Muscle layer of duodenum (tissue), 2 donors: ENCODE measurements around the gene DNAJC11.

Experiments
- H3K27ac ChIP-seq: one replicate; pipeline ENCODE4 v1.7.0; 2013; ENCODE audit warnings: mild to moderate bottlenecking, low read length
- H3K27me3 ChIP-seq: one replicate; pipeline ENCODE4 v1.7.0; 2013; ENCODE audit warnings: low read depth, mild to moderate bottlenecking, control low read depth, low read length
- H3K36me3 ChIP-seq, 2 donors: one replicate each; pipeline ENCODE4 v1.7.0; 2013; ENCODE audit warnings: low read length in 2 of 2, control low read depth in 1 of 2, mild to moderate bottlenecking in 1 of 2; ENCODE audit not compliant: insufficient read depth in 2 of 2, control insufficient read depth in 1 of 2
- H3K4me1 ChIP-seq, 2 donors: one replicate each; pipeline ENCODE4 v1.7.0; 2013; ENCODE audit warnings: low read length in 2 of 2, mild to moderate bottlenecking in 2 of 2, control low read depth in 1 of 2, moderate library complexity in 1 of 2; ENCODE audit not compliant: insufficient read depth in 2 of 2, control insufficient read depth in 1 of 2
- H3K4me3 ChIP-seq, 2 donors: one replicate each; pipeline ENCODE4 v1.7.0; 2013; ENCODE audit warnings: low read length in 2 of 2, low read depth in 1 of 2, mild to moderate bottlenecking in 1 of 2
- H3K9me3 ChIP-seq, 2 donors: one replicate each; pipeline ENCODE4 v1.7.0; 2013; ENCODE audit warnings: low read length in 2 of 2, control low read depth in 1 of 2, mild to moderate bottlenecking in 1 of 2; ENCODE audit not compliant: control insufficient read depth in 1 of 2
- donor health status: healthy.

The DNAJC11 gene

DNA sequence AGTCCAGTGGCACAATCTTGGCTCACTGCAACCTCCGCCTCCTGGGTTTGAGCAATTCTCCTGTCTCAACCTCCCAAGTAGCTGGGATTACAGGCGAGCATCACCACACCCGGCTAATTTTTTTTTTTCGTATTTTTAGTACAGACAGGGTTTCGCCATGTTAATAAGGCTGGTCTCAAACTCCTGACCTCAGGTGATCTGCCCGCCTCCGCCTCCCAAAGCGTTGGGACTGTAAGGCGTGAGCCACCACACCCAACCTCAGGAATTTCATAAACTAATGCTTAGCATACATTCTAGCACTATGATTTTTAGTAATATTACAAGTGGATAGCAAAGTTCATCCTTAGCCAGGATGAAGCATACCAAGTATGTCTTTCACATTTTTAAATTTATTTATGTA lies 8.7 kb downstream of the DNAJC11 start:
- Histone ChIP-seq H3K27ac (no peak overlapping the region), H3K27me3 (no peaks in the 10 kb centered on the region), H3K4me3 (no peak overlapping the region), H3K4me1 (no peaks in the 10 kb centered on the region), H3K36me3 (no peaks in the 10 kb centered on the region), H3K9me3 (no peaks in the 10 kb centered on the region)

DNA sequence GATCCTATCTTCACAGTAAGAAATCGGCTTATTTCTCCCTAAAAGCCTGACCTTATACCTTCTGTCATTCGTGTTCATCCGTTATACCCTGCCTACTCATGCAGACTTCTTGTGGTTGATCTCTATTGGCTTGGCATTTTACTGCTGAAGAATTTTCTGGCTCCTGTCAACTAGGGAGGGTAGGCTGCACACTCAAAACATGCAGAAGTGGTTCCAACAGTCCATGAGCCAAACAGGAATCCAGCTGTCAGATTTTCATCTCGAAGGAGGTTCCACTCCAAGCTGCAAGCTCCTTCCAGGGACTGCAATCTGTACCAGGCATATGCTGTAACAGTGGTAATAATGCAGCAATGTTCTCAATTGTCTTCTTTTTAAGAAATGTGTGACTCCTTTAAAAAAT lies 10.1 kb downstream of the DNAJC11 start:
- no peaks in the 10 kb centered on the region for H3K4me1 ChIP-seq
- H3K9me3 ChIP-seq: no peaks in the 10 kb centered on the region
- no peak overlapping the region for H3K4me3 ChIP-seq
- H3K27ac ChIP-seq: no peak overlapping the region
- no peaks in the 10 kb centered on the region for H3K27me3 ChIP-seq
- no peaks in the 10 kb centered on the region for H3K36me3 ChIP-seq

DNA sequence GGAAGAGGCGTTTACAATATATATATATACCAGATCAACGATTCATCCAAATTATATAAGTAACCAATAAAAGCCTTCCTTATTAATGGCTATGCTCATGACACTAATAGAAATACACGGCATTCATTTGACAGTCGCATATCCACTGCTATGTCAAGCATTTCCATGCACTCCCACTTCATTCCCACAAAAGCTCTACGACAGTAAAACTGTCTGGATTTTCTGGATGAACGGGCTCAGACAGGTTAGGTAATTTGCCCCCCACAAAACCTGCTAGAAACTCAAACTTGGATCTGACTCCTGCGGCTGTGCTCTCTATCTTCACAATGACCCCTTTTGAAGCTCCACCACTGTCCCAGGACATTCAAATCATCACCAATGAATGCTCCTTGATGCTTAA lies 11.4 kb downstream of the DNAJC11 start:
- Histone ChIP-seq H3K4me1 (no peaks in the 10 kb centered on the region), H3K36me3 (no peaks in the 10 kb centered on the region), H3K9me3 (no peaks in the 10 kb centered on the region), H3K4me3 (no peak overlapping the region), H3K27me3 (no peaks in the 10 kb centered on the region), H3K27ac (no peak overlapping the region)

DNA sequence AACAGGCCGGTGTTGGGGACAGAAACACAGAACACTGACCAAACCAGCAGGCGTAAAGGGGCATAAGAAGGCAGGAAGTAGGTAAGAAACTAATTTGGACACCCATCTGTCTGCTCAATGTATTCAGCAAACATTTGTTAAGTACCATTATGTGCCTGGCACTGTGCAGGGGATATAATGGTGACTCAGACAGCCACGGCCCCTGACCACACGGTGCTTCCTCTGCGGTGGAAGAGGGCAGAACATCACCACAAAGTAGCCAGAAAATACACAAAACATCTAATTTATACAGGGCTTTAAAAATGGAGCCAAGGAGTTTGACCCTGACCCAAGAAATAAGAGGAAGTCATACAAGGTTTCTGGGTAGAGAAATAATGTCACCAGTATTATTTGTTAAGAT lies 12.9 kb downstream of the DNAJC11 start:
- Histone ChIP-seq H3K27ac (no peak overlapping the region), H3K27me3 (no peaks in the 10 kb centered on the region), H3K9me3 (no peaks in the 10 kb centered on the region), H3K4me1 (no peaks in the 10 kb centered on the region), H3K4me3 (no peak overlapping the region), H3K36me3 (no peaks in the 10 kb centered on the region)

DNA sequence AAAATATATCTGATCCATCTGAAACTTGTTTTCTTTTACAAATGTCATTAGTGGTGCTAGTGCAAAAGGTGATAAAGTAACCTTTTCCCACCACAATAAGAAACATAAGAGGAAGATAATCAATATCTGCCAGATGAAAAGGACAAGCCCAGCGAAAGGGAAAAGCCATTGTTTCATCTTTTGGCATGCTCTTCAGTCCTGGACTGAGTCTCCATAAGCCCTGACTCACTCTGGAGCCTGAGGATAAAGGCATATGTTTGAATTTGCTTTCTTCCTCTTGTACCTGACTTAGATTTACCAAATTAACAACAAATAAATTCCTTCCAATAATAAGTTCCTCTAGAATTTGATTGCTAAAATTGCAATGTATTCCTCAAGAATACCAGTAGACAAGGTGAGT lies 13.6 kb downstream of the DNAJC11 start:
- Histone ChIP-seq H3K4me3 (no peak overlapping the region), H3K27ac (no peak overlapping the region), H3K36me3 (no peaks in the 10 kb centered on the region), H3K9me3 (no peaks in the 10 kb centered on the region), H3K4me1 (no peaks in the 10 kb centered on the region), H3K27me3 (no peaks in the 10 kb centered on the region)

DNA sequence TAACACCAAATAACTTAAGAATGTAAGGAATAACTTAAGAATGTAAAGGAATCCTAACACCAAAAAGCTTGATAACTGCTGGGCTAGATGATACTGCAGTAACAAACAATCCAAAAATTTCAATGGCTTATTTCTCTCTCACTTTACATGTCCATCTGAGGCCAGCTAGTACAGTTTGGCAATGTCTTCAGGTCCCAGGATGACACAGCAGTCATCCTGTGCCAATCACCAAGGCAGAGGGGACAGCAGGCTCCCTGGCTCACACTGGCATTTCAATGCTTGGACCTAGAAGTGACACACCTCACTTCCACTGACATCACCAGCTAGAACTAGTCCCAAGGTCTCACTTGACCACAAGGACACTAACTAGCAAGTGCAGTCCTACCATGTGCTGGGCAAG lies 15.3 kb downstream of the DNAJC11 start:
- Histone ChIP-seq H3K36me3 (peaks cover 0 to 8% of the 10 kb centered on the region in 2 donors), H3K4me1 (no peaks in the 10 kb centered on the region), H3K4me3 (no peak overlapping the region), H3K27ac (no peak overlapping the region), H3K27me3 (no peaks in the 10 kb centered on the region), H3K9me3 (no peaks in the 10 kb centered on the region)

DNA sequence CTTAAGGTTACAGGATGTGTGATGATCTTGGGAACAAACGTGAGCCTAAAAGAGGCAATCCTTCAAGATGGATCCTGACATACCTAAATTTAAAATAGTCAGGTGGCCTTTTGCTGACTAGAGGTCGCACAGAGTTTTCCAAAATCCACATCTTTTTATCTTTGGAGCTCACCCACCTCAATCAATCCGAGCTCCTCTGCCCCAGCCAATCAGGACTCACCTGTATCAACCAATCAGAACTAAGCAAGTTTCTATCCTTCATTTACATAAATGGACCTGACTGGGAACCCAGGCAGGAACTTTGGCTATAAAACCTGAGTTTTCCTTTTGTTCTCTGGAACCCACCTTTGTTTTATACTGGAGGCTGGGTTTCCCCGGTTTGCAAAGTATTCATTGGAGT lies 16.2 kb downstream of the DNAJC11 start:
- Histone ChIP-seq H3K4me1 (no peaks in the 10 kb centered on the region), H3K36me3 (peaks cover 6 to 13% of the 10 kb centered on the region in 2 donors), H3K27me3 (no peaks in the 10 kb centered on the region), H3K27ac (no peak overlapping the region), H3K4me3 (no peak overlapping the region), H3K9me3 (no peaks in the 10 kb centered on the region)

DNA sequence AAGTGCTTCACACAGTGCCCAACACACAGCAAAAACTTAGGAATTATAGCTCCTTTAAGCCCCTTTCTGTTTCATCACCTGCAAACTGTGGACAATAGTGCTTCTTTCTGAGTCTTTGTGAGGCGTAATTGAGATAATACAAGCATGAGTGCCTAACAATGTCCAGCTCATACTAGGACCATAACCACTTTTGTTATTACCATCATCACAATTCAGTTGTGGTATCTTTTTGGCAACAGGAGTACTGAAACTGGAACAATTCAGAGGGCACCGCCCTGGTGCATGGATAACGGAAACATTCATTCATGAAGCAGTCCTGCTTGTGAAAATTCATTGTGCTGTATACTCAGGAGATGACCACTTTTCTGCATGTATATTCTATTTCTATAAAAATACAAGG lies 18.2 kb downstream of the DNAJC11 start:
- Histone ChIP-seq H3K4me3 (no peak overlapping the region), H3K9me3 (no peaks in the 10 kb centered on the region), H3K27ac (no peak overlapping the region), H3K4me1 (no peaks in the 10 kb centered on the region), H3K36me3 (peaks cover 16 to 27% of the 10 kb centered on the region in 2 donors), H3K27me3 (no peaks in the 10 kb centered on the region)

DNA sequence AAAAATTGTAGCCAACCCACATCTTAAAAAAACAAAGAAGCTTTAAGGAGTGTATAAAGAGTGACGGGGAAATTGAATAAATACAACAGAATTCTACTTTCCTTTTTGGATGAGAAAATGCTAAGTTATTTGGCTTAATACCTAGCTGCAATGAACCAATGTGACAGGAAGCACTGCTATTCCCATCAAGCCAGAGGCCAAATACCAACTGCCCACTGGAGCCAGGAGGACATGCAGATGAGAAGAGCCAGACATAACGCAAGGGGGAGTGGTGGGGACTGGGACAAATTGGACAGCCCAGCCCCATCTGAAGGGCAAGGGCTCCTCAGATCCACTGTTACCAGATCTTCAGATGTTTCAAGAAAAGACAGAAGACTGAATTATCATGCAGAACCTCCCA lies 25.7 kb downstream of the DNAJC11 start:
- Histone ChIP-seq H3K4me3 (no peak overlapping the region), H3K27ac (no peak overlapping the region), H3K36me3 (peaks cover 24 to 50% of the 10 kb centered on the region in 2 donors), H3K4me1 (peaks cover 0 to 16% of the 10 kb centered on the region in 2 donors), H3K9me3 (no peaks in the 10 kb centered on the region), H3K27me3 (no peaks in the 10 kb centered on the region)

DNA sequence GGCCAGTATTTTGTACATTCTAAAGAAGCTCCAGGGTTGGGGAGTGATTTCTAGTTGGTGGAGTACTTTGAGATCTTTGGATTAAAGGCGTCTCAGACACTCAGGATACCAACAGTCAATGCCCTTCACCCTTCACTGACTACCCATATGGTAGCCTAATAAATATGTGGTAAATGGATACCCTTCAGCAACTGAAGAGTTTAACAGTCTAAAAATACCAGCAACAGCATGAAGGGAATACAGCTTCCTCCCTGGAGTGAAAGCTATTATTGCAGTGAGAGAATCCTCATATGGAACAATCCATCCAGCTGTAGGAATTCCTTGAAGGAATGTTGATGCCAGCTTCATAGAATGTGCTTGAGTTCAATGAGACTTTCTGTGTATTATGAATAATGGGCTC lies 26.8 kb downstream of the DNAJC11 start:
- Histone ChIP-seq H3K36me3 (peaks cover 16 to 44% of the 10 kb centered on the region in 2 donors), H3K27me3 (no peaks in the 10 kb centered on the region), H3K27ac (no peak overlapping the region)

DNA sequence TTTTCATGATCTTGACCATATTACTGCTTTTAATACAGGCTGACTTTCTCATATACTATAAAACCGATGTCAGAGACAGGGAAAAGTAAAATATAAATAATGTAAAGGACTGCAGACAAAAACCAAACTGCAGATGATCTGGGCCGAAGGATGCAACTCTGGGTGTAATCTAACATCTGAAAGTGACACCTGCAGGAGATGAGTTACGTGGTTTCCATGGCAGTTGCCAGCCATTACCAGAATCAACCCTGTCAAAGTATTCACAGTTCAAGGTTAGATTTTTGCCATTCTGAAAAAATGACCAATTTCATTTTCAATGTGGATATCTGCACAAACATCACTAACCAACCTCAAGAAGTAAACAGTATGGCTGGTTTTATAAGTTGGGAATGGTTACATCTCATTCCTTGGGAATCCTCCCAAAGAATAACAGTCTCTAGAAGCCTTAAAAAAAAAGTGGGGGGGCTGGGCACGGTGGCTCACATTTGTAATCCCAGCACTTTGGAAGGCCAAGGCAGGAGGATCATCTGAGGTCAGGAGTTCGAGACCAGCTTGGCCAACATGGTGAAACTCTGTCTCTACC lies 27.7 kb downstream of the DNAJC11 start:
- Histone ChIP-seq H3K9me3 (no peaks in the 10 kb centered on the region), H3K36me3 (peaks cover 8 to 35% of the 10 kb centered on the region in 2 donors), H3K27ac (no peak overlapping the region), H3K4me3 (no peak overlapping the region), H3K4me1 (peaks cover 0 to 16% of the 10 kb centered on the region in 2 donors), H3K27me3 (no peaks in the 10 kb centered on the region)

More for the DNA sequence above, 26.8 kb downstream of the DNAJC11 start:
- Histone ChIP-seq H3K4me1 (peaks cover 0 to 16% of the 10 kb centered on the region in 2 donors), H3K9me3 (no peaks in the 10 kb centered on the region), H3K4me3 (no peak overlapping the region)

DNA sequence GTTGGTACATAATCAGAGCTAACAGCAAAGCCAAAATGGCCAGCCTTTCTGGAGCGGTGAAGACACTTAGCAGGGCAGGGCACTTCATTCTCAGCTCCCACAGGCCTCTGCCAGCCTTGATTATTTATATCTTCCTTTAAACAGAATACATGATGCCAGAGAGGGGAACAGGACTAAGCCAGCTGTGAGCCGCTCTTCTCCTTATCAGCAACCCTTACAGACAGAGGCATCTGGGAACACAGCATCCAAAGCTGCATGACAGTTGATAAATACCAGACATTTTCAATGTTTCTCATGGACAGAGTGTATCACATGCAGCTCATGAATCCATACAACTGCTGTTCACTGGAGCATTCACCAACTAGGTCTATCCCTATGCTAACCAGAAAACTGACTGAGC lies 29.1 kb downstream of the DNAJC11 start:
- H3K36me3 ChIP-seq: peaks cover 11 to 23% of the 10 kb centered on the region in 2 donors
- H3K27me3 ChIP-seq: no peaks in the 10 kb centered on the region
- H3K27ac ChIP-seq: no peak overlapping the region
- no peaks in the 10 kb centered on the region for H3K9me3 ChIP-seq
- H3K4me1 ChIP-seq: peaks cover 0 to 16% of the 10 kb centered on the region in 2 donors
- H3K4me3 ChIP-seq: no peak overlapping the region
